ENCODE data around the gene PTPRE.
"Not testable (repeated sequence)": the region's sequence is repeated elsewhere in the genome, so short reads cannot be mapped to it uniquely, and the experiment has no call there.

PTPRE gene

GRCh38 chr10:128094596-128094995 is 187.7 kb downstream of the PTPRE start:
- not testable (repeated sequence) for DNase-seq (ENCODE audit: low read depth in 2 of 2)

DNA sequence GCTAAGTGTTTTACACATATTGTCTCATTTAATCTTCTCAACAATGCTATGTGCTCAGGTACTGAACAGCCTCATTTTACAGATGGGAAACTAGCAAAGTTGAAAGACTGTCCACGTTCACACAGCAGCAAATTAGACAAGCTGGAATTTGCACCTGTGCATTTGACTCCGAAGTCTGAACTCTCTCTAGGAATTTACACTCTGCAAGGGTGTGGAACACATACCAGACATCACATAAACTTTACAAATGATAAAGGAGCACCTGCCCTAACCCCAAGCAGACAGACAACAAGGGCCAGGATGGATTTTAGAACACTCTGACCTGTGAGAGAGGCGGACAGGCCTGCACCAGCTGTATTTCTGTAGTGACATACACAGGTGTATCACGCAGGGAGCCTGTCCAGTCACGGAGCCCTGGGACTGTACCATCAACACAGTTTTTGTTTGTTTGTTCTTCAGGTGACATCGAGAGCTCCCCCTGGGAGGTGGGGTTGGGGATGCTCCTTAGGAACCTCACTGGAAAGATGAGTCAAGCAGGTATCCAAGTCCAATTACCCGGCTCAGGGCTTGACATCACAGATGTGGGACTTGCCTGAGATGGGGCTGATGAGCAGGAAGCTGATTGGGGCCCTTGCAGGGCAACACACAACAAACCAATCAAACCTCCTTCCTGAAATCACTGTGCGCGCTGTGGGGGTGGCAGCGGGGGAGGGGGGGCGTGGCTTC is 188.3 kb downstream of the PTPRE start:
- DNase-seq (ENCODE audit: low read depth in 2 of 2): peak in 1 of 2 donors; percentile 15

DNA sequence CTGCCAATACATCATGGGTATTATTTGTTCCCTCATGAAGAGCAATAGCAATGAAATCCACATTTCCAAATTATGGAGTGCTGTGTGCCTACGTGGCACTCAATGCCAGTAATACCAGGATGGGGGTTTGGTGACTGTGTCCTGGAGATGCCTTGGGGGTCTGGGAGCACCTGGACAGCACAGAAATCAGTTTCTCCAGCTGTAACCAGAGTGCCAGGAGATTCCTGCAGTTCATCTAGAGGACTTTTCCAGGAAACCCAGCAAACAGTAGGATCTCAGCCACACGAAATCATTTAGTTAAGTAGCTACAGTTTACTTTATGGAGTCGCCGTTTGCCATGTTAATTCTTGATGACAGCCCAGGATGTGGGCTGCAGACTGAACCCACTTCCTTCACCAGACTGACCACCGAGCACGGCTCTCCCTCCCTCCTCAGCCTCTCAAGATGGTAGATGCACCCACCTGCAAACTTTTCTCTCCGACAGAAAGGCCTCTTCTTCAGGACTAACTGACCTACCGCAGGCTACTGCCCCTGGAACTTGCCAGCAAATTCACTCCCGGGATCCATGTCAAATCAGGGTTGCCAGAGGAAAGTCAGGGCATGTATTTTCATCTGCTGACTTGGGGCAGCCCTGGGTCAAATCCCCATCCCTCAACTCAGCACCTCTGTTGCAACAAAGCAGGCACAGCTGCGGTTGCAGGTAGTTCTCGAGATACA is 189.0 kb downstream of the PTPRE start:
- no peak for DNase-seq (ENCODE audit: low read depth in 2 of 2)

DNA sequence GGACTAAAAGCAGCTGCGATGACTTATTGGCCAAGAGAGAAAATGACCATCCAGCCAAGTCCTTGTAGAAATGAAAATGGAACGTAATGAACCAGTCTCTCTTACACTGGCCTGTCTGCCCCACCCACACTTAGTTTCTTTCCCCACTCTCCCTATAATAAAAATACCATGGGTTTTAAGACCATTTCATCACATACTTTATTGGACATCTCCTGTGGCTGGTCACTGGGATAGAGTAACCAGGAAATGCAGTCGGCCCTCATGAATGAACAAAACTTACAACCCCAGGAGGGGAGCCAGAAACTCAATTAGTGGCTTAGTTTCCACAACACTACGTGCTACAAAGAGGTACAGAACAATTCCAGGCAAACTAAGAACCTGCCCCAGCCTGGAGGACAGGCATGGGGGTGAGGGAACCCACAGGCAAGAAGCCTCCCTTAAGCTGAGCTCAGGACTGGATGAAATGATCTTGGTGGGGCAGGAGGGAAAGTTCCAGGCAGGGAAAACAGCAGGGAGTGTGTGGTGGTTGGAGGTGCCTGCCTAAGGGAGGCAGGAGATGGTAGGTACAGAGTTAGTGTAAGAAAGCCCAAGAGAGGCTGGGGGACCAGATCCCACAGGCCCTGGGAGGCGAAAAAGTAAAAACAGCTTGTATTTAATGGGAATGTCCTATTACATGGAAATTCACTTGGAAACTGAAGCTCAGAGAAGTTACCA is 189.7 kb downstream of the PTPRE start:
- no peak for DNase-seq (ENCODE audit: low read depth in 2 of 2)

DNA sequence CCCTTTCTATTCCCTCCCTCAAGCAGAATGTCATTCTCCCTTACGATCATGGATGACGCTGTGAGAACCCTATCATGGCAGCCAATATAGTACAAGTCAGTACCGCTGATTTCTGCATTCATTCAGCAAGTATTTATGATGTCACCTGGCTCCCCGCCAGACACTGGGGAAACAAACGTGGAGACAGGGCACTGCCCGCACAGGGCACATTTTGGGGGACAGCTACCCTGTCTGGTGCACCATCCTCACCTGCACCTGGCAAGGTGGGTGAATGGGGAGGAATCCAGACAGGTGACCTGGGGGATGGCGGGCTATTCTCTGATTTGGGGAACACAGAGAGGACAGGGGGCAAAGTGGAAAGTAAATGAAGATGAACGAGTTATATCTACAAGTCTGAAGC is 190.9 kb downstream of the PTPRE start:
- DNase-seq (ENCODE audit: low read depth in 2 of 2): no peak

DNA sequence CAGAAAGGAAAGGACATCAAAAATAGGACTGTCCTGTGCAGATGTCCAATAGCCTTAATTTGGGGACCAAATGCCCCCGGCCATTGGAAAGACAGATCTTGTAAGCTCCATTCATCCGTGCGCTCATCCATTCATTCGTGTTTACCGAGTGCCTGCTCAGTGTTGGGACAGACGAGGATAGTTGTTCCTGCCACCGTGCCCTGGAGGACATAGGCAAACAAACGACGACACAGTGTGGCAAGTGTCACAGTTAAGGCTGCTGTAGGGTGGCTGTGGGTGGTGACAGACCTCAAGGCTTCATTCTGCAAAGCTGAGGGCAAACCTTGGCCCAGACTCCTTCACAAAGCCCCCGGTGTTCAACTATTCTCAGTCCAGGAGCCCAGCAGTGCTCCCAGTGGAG is 191.7 kb downstream of the PTPRE start:
- DNase-seq (ENCODE audit: low read depth in 2 of 2): no peak

- no peak for DNase-seq (ENCODE audit: low read depth in 2 of 2)
Measured at GRCh38 chr10:128099901-128100300, 193.0 kb downstream of the PTPRE start.

- no peak for DNase-seq (ENCODE audit: low read depth in 2 of 2)
Measured at GRCh38 chr10:128101901-128102300, 195.0 kb downstream of the PTPRE start.

DNA sequence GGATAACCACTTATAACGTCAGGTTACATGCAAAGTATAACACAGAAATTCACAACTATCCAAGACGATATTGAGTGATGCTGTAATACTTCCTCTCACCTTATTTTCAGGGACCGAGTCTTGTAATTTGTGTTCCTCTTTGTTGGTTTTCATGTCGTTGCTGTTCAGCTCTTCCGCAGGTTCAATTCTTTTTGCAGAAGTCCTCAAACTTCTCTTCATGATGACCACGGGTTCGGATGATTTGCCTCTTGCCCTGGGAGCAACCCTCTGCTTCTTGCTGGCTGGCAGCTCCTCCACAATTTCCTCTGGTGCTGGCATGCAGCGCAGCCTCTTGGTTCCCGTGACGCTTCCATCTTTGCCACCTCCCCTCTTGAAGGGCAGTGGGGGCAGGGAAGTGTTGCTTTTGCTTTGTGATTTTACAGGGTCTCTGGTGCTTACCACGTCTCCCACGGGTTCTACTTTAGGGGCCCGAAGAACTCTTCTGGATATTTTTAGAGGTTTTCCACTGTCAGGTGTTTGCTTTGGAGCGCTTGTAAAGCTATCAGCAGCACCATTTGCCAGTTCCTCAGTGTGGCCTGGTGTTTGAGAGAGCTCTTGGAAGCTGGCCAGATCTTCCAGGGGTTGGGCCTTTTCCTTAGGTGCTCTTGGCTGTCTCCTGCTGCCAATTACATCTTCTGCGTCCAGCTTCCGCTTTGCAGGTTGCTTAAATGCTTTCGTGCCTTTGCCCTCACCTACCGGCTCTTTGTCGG is 195.8 kb downstream of the PTPRE start:
- no peak for DNase-seq (ENCODE audit: low read depth in 2 of 2)

DNA sequence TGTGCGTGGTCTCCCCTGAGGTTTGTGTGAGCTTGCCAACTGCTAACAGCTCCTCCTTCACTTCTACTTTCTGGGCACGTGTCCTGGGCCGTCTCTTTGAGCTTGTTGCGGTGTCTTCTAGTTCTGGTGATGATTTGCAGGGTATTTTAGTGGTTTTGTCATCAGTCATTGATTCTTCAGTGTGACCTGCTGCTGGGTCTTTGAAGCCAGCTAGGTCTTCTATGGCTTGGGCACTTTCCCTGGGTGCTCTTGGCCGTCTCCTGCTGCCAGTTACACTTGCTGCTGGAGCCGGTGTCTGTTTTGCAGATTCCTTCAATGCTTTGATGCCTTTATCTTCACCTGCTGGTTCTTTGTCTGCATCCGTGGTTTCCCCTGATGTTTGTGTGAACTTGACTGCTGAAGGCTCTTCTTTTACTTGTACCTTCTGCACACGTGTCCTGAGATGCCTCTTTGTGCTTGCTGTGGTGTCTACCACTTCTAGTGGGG is 196.4 kb downstream of the PTPRE start:
- no peak for DNase-seq (ENCODE audit: low read depth in 2 of 2)

DNA sequence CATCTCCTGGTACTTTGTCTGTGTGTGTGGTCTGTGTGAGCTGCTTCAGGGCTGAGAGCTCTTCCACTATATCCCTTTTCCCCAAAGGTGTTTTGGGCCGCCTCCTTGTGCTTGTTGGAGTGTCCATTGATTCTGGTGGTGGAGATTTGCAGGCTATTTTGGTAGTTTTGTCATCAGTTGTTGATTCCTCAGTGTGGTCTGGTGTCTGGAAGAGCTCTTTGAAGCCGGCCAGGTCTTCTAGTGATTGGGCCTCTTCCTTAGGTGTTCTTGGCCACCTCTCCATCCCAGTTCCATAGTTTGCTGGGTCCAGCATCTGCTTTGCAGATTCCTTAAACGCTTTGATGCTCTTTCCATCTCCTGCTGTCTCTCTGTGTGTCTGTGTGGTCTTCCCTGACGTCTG is 198.5 kb downstream of the PTPRE start:
- no peak for DNase-seq (ENCODE audit: low read depth in 2 of 2)

- no peak for DNase-seq (ENCODE audit: low read depth in 2 of 2)
Measured at GRCh38 chr10:128109707-128110106, 202.8 kb downstream of the PTPRE start.

- DNase-seq (ENCODE audit: low read depth in 2 of 2): no peak
Measured at GRCh38 chr10:128110339-128110738, 203.4 kb downstream of the PTPRE start.

GRCh38 chr10:128111696-128112095 is 204.8 kb downstream of the PTPRE start:
- no peak for DNase-seq (ENCODE audit: low read depth in 2 of 2)

DNA sequence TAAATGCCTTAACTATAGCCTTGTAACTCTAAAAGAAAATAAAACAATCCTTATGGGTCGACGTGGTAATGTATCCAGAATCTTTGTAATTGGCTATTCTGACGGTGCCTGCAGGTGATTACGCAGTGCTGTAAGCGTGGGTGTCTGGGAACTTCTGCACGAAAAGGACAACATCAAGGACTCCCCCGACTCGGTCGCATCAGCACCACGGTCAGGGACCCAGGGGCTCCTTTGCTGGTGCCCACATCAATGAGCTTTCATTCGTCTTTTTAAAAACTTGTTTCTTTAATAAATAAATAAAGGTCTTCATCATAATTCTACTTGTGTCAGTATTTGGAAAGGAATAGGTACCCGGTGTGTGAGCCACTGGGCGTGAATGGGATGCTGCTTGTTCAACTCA is 206.1 kb downstream of the PTPRE start:
- no peak for DNase-seq (ENCODE audit: low read depth in 2 of 2)

- DNase-seq (ENCODE audit: low read depth in 2 of 2): no peak
Measured at GRCh38 chr10:128114901-128115300, 208.0 kb downstream of the PTPRE start.

DNA sequence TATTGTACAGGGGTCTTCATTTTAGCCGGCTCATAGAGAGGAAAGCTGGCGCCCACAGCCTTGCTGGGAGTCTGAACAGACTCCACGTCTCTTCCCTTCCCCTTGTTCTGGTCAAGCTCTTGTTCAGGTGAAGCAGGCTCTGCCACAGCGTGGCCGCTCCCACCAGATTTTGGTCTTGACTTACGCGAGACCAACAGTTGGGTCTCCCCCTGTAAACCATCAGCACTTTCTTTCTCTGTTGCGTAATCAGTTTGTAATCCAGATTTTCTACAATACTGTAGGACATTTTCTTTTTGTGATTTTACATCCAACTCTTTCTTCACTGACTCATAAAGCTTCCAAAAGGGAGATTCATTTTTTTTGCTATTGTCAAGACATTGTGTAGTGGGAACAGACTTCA is 208.5 kb downstream of the PTPRE start:
- no peak for DNase-seq (ENCODE audit: low read depth in 2 of 2)

- no peak for DNase-seq (ENCODE audit: low read depth in 2 of 2)
Measured at GRCh38 chr10:128116187-128116586, 209.3 kb downstream of the PTPRE start.

GRCh38 chr10:128116851-128117615 is 210.1 kb downstream of the PTPRE start:
- DNase-seq (ENCODE audit: low read depth in 2 of 2): no peak

GRCh38 chr10:128121750-128122412 is 215.0 kb downstream of the PTPRE start:
- DNase-seq (ENCODE audit: low read depth in 2 of 2): no peak

DNA sequence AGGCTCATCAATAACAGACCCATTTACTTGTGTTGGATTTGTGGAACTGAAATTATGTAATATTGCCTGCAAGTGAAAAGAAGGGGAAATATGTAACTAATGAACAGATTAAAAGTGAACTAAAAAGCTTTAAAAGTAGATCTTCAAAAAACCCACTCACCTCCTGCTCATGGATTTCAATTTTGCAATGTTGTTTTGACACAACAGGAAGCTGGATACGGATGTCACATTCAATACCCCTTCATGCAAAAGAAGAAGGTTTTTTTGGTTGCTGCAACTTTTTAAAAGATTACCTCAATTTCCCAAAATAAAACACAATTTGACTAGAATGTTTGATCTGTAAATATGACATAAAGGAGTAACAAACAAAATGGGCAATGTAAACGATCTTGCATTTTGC is 216.0 kb downstream of the PTPRE start:
- DNase-seq (ENCODE audit: low read depth in 2 of 2): no peak

Measured in stimulated activated CD4-positive, alpha-beta T cell treated with anti-CD3 and anti-CD28 coated beads, Interleukin-1b, Interleukin-23, amount 100 ng/mL, for 4 hours (primary cell).